ENCODE results near the gene MYCBP2.

Gene MYCBP2

GRCh38 chr13:77094773-77095172 lies 232.1 kb downstream of the MYCBP2 start:
- no peak for DNase-seq (ENCODE audit: low read depth, low spot score)

- no peak for DNase-seq (ENCODE audit: low read depth, low spot score)
Observed at GRCh38 chr13:77093735-77094134, 233.2 kb downstream of the MYCBP2 start.

GRCh38 chr13:77084755-77085154 lies 242.1 kb downstream of the MYCBP2 start:
- no peak for DNase-seq (ENCODE audit: low read depth, low spot score)

GRCh38 chr13:77079902-77080413 lies 246.9 kb downstream of the MYCBP2 start:
- no peak for DNase-seq (ENCODE audit: low read depth, low spot score)

- no peak for DNase-seq (ENCODE audit: low read depth, low spot score)
Observed at GRCh38 chr13:77067519-77067918, 259.4 kb downstream of the MYCBP2 start.

GRCh38 chr13:77065461-77066147 lies 261.3 kb downstream of the MYCBP2 start:
- DNase-seq (ENCODE audit: low read depth, low spot score): no peak

- DNase-seq (ENCODE audit: low read depth, low spot score): no peak
Observed at GRCh38 chr13:77062097-77062496, 264.8 kb downstream of the MYCBP2 start.

GRCh38 chr13:77061362-77061761 lies 265.5 kb downstream of the MYCBP2 start:
- DNase-seq (ENCODE audit: low read depth, low spot score): no peak

- DNase-seq (ENCODE audit: low read depth, low spot score): no peak
Observed at GRCh38 chr13:77056886-77057285, 270.0 kb downstream of the MYCBP2 start.

- no peak for DNase-seq (ENCODE audit: low read depth, low spot score)
Observed at GRCh38 chr13:77056382-77056781, 270.5 kb downstream of the MYCBP2 start.

GRCh38 chr13:77055158-77055557 lies 271.7 kb downstream of the MYCBP2 start:
- no peak for DNase-seq (ENCODE audit: low read depth, low spot score)

- DNase-seq (ENCODE audit: low read depth, low spot score): no peak
Observed at GRCh38 chr13:77053192-77053591, 273.7 kb downstream of the MYCBP2 start.

GRCh38 chr13:77048681-77049080 lies 278.2 kb downstream of the MYCBP2 start:
- no peak for DNase-seq (ENCODE audit: low read depth, low spot score)

- DNase-seq (ENCODE audit: low read depth, low spot score): no peak
Observed at GRCh38 chr13:77047649-77048343, 279.1 kb downstream of the MYCBP2 start.

- DNase-seq (ENCODE audit: low read depth, low spot score): no peak
Observed at GRCh38 chr13:77042566-77043177, 284.2 kb downstream of the MYCBP2 start.

GRCh38 chr13:77040835-77041234 lies 286.1 kb downstream of the MYCBP2 start:
- DNase-seq (ENCODE audit: low read depth, low spot score): no peak

GRCh38 chr13:77040076-77040475 lies 286.8 kb downstream of the MYCBP2 start:
- no peak for DNase-seq (ENCODE audit: low read depth, low spot score)

GRCh38 chr13:77038907-77039480 lies 287.9 kb downstream of the MYCBP2 start:
- no peak for DNase-seq (ENCODE audit: low read depth, low spot score)

GRCh38 chr13:77036279-77036678 lies 290.6 kb downstream of the MYCBP2 start:
- DNase-seq (ENCODE audit: low read depth, low spot score): no peak

GRCh38 chr13:77034881-77035280 lies 292.0 kb downstream of the MYCBP2 start:
- no peak for DNase-seq (ENCODE audit: low read depth, low spot score)

- DNase-seq (ENCODE audit: low read depth, low spot score): no peak
Observed at GRCh38 chr13:77033717-77034302, 293.1 kb downstream of the MYCBP2 start.

- DNase-seq (ENCODE audit: low read depth, low spot score): no peak
Observed at GRCh38 chr13:77031656-77032243, 295.1 kb downstream of the MYCBP2 start.

Measured in iPS DF 19.7 (cell line).